NCI-H1436 (cell line): Measurements from ENCODE around the gene PPIL1.

ENCODE experiments used
- DNase-seq: peaks from one replicate; lab custom pipeline; 2025; lab: John Stamatoyannopoulos, UW

PPIL1 gene

GRCh38 chr6:36855750-36856149 lies 18.9 kb downstream of the PPIL1 start:
- DNase-seq: no peak

GRCh38 chr6:36853325-36853724 lies 21.3 kb downstream of the PPIL1 start:
- DNase-seq: no peak

GRCh38 chr6:36852481-36853147 lies 22.0 kb downstream of the PPIL1 start:
- no peak for DNase-seq

- no peak for DNase-seq
Observed at GRCh38 chr6:36851626-36852025, 23.0 kb downstream of the PPIL1 start.

- peak; percentile 58 for DNase-seq
Observed at GRCh38 chr6:36851149-36851614, 23.4 kb downstream of the PPIL1 start.

- no peak for DNase-seq
Observed at GRCh38 chr6:36850021-36850420, 24.6 kb downstream of the PPIL1 start.

- DNase-seq: no peak
Observed at GRCh38 chr6:36848658-36849441, 25.8 kb downstream of the PPIL1 start.

- no peak for DNase-seq
Observed at GRCh38 chr6:36847991-36848390, 26.6 kb downstream of the PPIL1 start.

GRCh38 chr6:36847152-36847551 lies 27.5 kb downstream of the PPIL1 start:
- DNase-seq: no peak

- no peak for DNase-seq
Observed at GRCh38 chr6:36845233-36845632, 29.4 kb downstream of the PPIL1 start.

- DNase-seq: no peak
Observed at GRCh38 chr6:36844232-36845170, 30.1 kb downstream of the PPIL1 start.

- no peak for DNase-seq
Observed at GRCh38 chr6:36843170-36843569, 31.4 kb downstream of the PPIL1 start.

- DNase-seq: no peak
Observed at GRCh38 chr6:36841756-36842155, 32.8 kb downstream of the PPIL1 start.

GRCh38 chr6:36840432-36841403 lies 33.9 kb downstream of the PPIL1 start:
- DNase-seq: no peak

- peak; percentile 19 for DNase-seq
Observed at GRCh38 chr6:36839749-36840431, 34.7 kb downstream of the PPIL1 start.

- DNase-seq: peak; percentile 7
Observed at GRCh38 chr6:36838896-36839748, 35.5 kb downstream of the PPIL1 start, which contains the start of gene CPNE5. Gene CPNE5 (minus strand): TSS chr6:36839444. CDS start chr6:36839377, 67 bp downstream.

- DNase-seq: no peak
Observed at GRCh38 chr6:36837686-36838085, 36.9 kb downstream of the PPIL1 start.

GRCh38 chr6:36837022-36837339 lies 37.6 kb downstream of the PPIL1 start:
- DNase-seq: no peak
